Natural killer cell (primary cell): Measurements from ENCODE around the gene CMBL. TPM values are rescaled to one million over a fixed set of nuclear protein-coding genes. Genes with fewer than 3 reads are reported as not detected.

Experiments
- ATAC-seq, 3 donors: fragments of 150-1000 bp in 2 of 3; fragments of 200-7000 bp in 1 of 3; cut with Tn5 transposase; 1 replicate in 1 of 3; 2 replicates in 2 of 3; pipeline ENCODE4 v1.10.0; 2021; ENCODE audit warnings: mild to moderate bottlenecking in 2 of 3, moderate library complexity in 2 of 3
- DNase-seq, 2 donors: peaks; one replicate each; pipeline versions ENCODE4 v3.0.0 to v3.0.0-alpha.2; 2013 to 2021; ENCODE audit warnings: mixed read lengths in 1 of 2
- H3K27ac ChIP-seq: one replicate; pipeline ENCODE4 v1.5.1; 2013; ENCODE audit warnings: mild to moderate bottlenecking, low read length
- H3K27me3 ChIP-seq: one replicate; pipeline ENCODE4 v1.6.1; 2013; ENCODE audit warnings: low read length; ENCODE audit not compliant: control insufficient read depth, insufficient read depth
- H3K36me3 ChIP-seq: one replicate; pipeline ENCODE4 v1.6.1; 2013; ENCODE audit warnings: low read length; ENCODE audit not compliant: control insufficient read depth, insufficient read depth
- H3K4me1 ChIP-seq: one replicate; pipeline ENCODE4 v1.6.1; 2013; ENCODE audit warnings: low read length; ENCODE audit not compliant: control insufficient read depth, insufficient read depth
- H3K4me3 ChIP-seq: one replicate; pipeline ENCODE4 v1.5.1; 2013; ENCODE audit warnings: low read length
- H3K9me3 ChIP-seq: one replicate; pipeline ENCODE4 v1.6.1; 2013; ENCODE audit warnings: low read length; ENCODE audit not compliant: control insufficient read depth, insufficient read depth
- H3K27ac Mint-ChIP-seq, 2 donors: one replicate each; pipeline ENCODE4 v1.8.0; 2022; ENCODE audit warnings: mild to moderate bottlenecking in 2 of 2, mixed read lengths in 2 of 2, moderate library complexity in 1 of 2
- H3K27me3 Mint-ChIP-seq, 2 donors: one replicate each; pipeline ENCODE4 v1.8.0; 2022; ENCODE audit warnings: low read depth in 2 of 2, mixed read lengths in 2 of 2
- H3K36me3 Mint-ChIP-seq: one replicate; pipeline ENCODE4 v1.8.0; 2022; ENCODE audit warnings: mixed read lengths
- H3K4me1 Mint-ChIP-seq, 2 donors: one replicate each; pipeline ENCODE4 v1.8.0; 2022; ENCODE audit warnings: mixed read lengths in 2 of 2
- H3K4me3 Mint-ChIP-seq: one replicate; pipeline ENCODE4 v1.8.0; 2022; ENCODE audit warnings: mild to moderate bottlenecking, moderate library complexity, mixed read lengths
- H3K9me3 Mint-ChIP-seq, 2 donors: one replicate each; pipeline ENCODE4 v1.8.0; 2022; ENCODE audit warnings: mixed read lengths in 2 of 2
- CTCF ChIP-seq: fragments of 200-600 bp; IDR thresholded peaks from one replicate; pipeline ENCODE4 v1.8.0; 2022; ENCODE audit warnings: antibody characterized with exemption
- WGBS: methylation state at CpG from one replicate; pipeline ENCODE4 v1.1.7; 2013; ENCODE audit warnings: missing lambda C conversion rate; ENCODE audit not compliant: insufficient coverage; 5-methylcytosine and 5-hydroxymethylcytosine counted together
- intact Hi-C: fragments of 100-400 bp; cut with micrococcal nuclease; formaldehyde crosslinking; loops from one replicate; pipeline ENCODE4 v1.14.2; 2022
- total RNA-seq, 4 donors: library from RNA; stranded (reverse); fragments of 120-200 nt in 1 of 4; gene quantifications; one replicate each; pipeline versions ENCODE4 v1.2.3 to v1.2.4, GENCODE V29; 2013 to 2022

CMBL gene
- total RNA-seq, 3 donors from 2014 or later (not counting 1 experiment from before 2014, with no cell fraction given): 0.45 to 1.0 TPM; not detected in 1

- no peaks in the 10 kb centered on the region for H3K4me1 ChIP-seq
- no peaks in the 10 kb centered on the region for H3K9me3 Mint-ChIP-seq
- 87% methylated on average over 5 of the region's 6 CpGs for WGBS
- H3K36me3 ChIP-seq: no peaks in the 10 kb centered on the region
- no peak for ATAC-seq
- no peak overlapping the region for H3K4me3 Mint-ChIP-seq
- H3K36me3 Mint-ChIP-seq: no peaks in the 10 kb centered on the region
- H3K4me3 ChIP-seq: no peak overlapping the region
- H3K9me3 ChIP-seq: no peaks in the 10 kb centered on the region
- H3K4me1 Mint-ChIP-seq: no peaks in the 10 kb centered on the region
- no peak for TF ChIP-seq CTCF
- intact Hi-C loops: no loop called here
- H3K27ac ChIP-seq: no peak overlapping the region
- no peak for DNase-seq
- no peaks in the 10 kb centered on the region for H3K27me3 Mint-ChIP-seq
- no peak overlapping the region for H3K27ac Mint-ChIP-seq
- no peaks in the 10 kb centered on the region for H3K27me3 ChIP-seq
Measured at GRCh38 chr5:10317825-10318682, 10.4 kb upstream of the CMBL start.

DNA sequence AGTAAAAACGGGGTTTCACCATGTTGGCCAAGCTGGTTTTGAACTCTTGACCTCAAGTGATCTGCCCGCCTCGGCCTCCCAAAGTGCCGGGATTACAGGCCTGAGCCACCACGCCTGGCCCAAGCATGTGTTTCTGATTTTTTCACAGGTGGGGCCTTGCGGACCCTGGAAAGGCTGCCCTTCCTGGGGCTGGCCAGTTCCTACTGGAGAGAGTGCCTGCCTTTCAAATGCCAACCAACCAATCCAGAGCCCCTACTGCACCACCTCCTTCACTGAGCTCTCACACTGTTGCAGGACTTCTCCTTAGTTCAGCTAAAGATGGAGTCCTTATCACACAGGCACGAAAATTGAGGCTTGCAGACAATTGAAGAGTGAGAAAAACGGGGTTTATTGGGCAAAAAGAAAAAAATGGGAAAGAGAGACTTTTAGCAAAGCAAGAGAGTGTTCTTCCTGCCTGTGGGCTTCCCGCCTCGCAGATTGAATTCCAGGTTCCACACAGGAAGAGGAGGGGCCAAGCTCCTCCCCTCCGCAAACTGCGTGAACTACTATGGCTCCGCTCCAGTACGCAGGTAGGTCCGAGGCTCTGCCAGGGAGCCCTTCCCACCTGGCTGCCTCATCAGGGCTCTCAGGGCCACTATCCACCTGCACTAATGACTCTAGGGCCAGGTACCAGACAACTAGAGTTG, 8.3 kb upstream of the CMBL start:
- Histone ChIP-seq H3K4me1 (no peaks in the 10 kb centered on the region), H3K4me3 (no peak overlapping the region), H3K27ac (no peak overlapping the region), H3K36me3 (no peaks in the 10 kb centered on the region), H3K9me3 (no peaks in the 10 kb centered on the region), H3K27me3 (no peaks in the 10 kb centered on the region)
- H3K27me3 Mint-ChIP-seq: peaks cover 0 to 3% of the 10 kb centered on the region in 2 donors
- DNase-seq (no peak), ATAC-seq (no peak)
- H3K27ac Mint-ChIP-seq: no peak overlapping the region
- H3K36me3 Mint-ChIP-seq: no peaks in the 10 kb centered on the region
- WGBS: 95% methylated on average over 15 of the region's 15 CpGs
- no peak for TF ChIP-seq CTCF
- H3K9me3 Mint-ChIP-seq: no peaks in the 10 kb centered on the region
- no peaks in the 10 kb centered on the region for H3K4me1 Mint-ChIP-seq
- intact Hi-C loops: no loop called here
- no peak overlapping the region for H3K4me3 Mint-ChIP-seq

GRCh38 chr5:10315201-10315600, 7.5 kb upstream of the CMBL start:
- WGBS: 85% methylated on average over 4 of the region's 5 CpGs
- no peak for TF ChIP-seq CTCF
- no peaks in the 10 kb centered on the region for H3K4me1 Mint-ChIP-seq

More at GRCh38 chr5:10315201-10315600, 7.5 kb upstream of the CMBL start:
- Histone ChIP-seq H3K4me1 (no peaks in the 10 kb centered on the region), H3K27me3 (no peaks in the 10 kb centered on the region), H3K9me3 (no peaks in the 10 kb centered on the region), H3K27ac (no peak overlapping the region), H3K36me3 (no peaks in the 10 kb centered on the region), H3K4me3 (no peak overlapping the region)
- no peak overlapping the region for H3K27ac Mint-ChIP-seq
- no peaks in the 10 kb centered on the region for H3K36me3 Mint-ChIP-seq
- intact Hi-C loops: no loop called here
- DNase-seq: no peak
- H3K9me3 Mint-ChIP-seq: no peaks in the 10 kb centered on the region
- no peak overlapping the region for H3K4me3 Mint-ChIP-seq
- no peak for ATAC-seq
- peaks cover 0 to 6% of the 10 kb centered on the region in 2 donors for H3K27me3 Mint-ChIP-seq
